ENCODE measurements around the gene SLFN5.
"Not testable (repeated sequence)": the region's sequence is repeated elsewhere in the genome, so short reads cannot be mapped to it uniquely, and the experiment has no call there.

Gene SLFN5

GRCh38 chr17:35294756-35295155 is 51.9 kb downstream of the SLFN5 start:
- no peak for DNase-seq

- no peak for DNase-seq
Observed at GRCh38 chr17:35295686-35296085, 52.8 kb downstream of the SLFN5 start.

DNA sequence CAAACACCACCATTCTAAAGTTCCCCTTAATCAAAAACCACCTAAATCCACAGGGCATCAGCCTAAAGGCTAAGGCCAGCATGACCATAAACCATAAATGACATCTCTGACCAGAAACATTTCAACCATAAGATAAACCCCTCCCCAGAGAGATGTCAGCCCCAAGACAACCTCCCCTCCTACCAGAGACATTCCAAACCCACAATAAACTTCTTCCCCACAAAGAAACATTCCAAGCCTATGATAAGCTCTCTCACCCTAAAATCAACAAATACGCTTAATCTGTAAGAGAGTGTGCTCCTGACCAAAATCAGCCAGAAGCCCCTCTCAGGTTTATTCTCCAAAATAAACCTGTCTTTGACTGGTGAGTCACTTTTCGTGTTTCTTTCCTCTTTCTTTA is 54.8 kb downstream of the SLFN5 start:
- DNase-seq, result no peak

GRCh38 chr17:35298639-35299038 is 55.8 kb downstream of the SLFN5 start:
- DNase-seq, result no peak

DNA sequence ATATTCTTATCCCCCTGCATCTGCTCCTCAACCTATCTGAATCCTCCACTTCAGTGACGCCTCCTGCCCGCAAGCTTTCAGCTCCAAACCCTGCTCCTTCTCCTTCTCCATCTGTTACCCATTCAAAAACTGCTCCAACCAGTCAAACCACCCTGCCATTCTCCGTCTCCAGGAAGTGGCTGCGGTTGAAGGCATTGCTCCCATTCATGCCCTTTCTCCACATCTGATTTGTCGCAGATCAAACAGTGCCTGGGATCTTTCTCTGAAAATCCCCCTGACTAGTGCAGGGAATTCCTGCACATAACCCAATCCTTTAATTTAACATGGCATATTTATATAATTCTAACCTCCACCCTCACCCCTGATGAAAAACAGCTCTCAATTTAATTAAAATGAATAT is 56.3 kb downstream of the SLFN5 start:
- DNase-seq, result no peak

GRCh38 chr17:35309345-35309744 is 66.5 kb downstream of the SLFN5 start:
- DNase-seq, result not testable (repeated sequence)

- no peak for DNase-seq
Observed at GRCh38 chr17:35312346-35312745, 69.5 kb downstream of the SLFN5 start.

GRCh38 chr17:35312790-35313711 is 70.2 kb downstream of the SLFN5 start:
- peak; percentile 0 for DNase-seq

DNA sequence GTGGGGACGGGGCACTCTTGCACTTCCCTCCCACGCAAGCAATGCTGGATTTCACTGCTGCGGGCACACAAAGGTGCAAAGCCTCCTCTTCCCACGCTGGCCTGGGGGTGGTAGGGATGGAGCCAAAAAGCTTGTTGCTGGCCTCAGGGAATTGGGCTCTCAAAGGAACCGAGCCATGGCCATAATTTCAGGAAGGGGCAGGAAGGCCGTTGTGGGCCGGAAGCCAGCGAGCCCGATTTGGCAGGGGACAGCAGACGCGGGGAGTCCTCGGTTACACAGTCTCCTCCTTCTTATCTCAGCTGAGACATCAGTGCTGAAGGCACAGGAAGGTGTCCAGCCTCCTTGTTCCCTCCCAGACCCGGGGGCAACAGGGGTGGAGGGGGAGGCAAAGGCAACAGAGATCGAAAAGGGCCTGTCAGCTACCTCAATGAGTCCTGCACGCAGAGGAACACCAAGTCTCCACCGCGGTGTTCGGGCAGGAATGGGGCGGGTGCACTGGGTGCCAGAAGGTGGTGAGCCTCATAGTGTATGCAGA is 71.1 kb downstream of the SLFN5 start:
- DNase-seq, result no peak

DNA sequence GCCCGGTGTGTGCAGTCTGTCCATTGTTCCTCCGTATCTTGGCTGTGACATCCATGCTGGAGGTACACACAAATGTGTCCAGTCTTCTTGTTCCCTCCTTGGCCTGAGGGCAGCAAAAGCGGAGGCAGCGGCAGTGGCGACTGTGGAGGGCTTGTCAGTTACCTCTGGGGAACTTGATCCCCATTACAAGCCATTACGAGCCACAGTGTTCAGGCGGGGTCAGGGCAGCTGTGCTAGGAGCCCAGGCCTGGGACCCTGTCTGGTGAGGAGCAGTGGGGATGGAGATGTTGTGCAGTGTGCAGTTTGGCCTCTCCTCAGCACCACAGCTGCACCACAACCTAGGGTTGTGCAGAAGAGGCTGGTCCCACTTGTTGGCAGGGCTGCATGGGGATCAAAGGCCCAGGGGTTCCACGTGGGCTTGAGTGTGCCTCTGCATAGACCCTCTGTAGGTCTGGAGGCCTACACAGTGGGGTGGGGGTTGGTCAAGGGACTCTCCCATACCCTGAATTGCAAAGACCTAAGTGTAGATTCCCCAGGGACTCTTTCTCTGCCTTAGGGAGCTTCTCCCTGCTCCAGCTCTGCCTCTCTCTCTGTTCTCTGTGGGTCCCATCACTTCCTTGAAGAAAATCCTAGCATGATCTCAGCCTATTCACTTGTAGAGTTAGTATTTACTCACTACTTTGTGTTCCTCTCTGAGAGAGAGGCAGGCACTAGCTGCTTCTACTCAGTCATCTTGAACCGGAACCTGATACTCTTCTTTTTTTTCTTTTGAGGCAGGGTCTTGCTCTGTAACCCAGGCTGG is 71.7 kb downstream of the SLFN5 start:
- no peak for DNase-seq

DNA sequence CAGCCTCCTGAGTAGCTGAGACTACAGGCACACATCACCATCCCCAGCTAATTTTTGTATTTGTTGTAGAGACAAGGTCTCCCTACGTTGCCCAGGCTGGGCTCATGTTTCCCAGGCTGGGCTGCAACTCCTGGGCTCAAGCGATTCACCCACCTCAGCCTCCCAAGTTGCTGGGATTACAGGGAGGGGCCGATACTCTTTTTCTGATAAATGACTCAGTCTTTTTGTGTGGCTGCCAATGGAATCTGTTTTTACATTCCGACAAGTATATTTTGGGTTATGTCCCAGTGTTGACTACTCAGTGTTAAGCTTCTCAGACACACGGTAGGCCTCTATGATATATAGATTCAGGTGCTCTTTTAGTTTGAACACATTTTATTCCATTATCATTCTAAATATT is 72.4 kb downstream of the SLFN5 start:
- no peak for DNase-seq

DNA sequence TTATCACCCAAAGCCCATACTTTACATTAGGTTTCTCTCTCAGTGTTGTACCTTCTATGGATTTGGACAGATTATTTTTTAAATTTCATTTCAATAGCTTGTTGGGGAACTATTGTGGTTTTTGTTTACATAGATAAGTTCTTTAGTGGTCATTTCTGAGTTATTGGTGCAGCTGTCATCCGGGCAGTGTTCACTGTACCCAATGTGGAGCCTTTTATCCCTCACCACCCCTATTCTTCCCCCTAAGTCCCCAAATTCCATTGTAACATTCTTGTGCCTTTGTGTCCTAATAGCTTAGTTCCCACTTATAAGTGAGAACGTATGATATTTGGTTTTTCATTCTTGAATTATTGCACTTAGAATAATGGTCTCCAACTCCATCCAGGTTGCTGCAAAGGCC is 73.1 kb downstream of the SLFN5 start:
- DNase-seq, result no peak

DNA sequence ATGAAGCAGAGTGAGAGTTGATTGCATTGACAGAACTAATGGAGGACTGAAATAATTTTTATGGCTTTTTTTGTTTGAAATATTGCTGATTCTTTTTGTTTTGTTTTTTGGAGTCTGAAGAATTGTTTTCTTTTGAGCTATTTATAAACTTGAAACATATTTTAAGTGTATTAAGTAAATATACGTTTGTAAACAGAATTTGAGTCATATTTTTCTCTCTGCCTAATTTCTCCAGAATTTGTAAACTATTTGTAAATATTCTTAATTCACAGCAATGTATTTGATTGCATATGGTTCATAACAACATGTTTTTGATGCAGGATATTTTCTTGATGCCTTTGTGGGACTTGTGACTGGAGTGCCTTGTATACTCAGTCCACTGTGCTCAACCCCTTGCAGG is 79.9 kb downstream of the SLFN5 start:
- DNase-seq, result no peak
